Activated naive CD4-positive, alpha-beta T cell treated with anti-CD3 and anti-CD28 coated beads, Interleukin-2, amount 50 U/mL, for 24 hours (primary cell): ENCODE data around the gene NRL.
A peak's percentile ranks its signal among the peaks of the same experiment; 100 is the strongest.

Experiments
- H3K27ac Mint-ChIP-seq: one replicate; pipeline ENCODE4 v1.8.0; 2021; ENCODE audit warnings: mild to moderate bottlenecking, mixed read lengths
- H3K27me3 Mint-ChIP-seq: one replicate; pipeline ENCODE4 v1.8.0; 2021; ENCODE audit warnings: mixed read lengths
- H3K36me3 Mint-ChIP-seq: one replicate; pipeline ENCODE4 v1.8.0; 2021; ENCODE audit warnings: mixed read lengths
- H3K4me1 Mint-ChIP-seq: one replicate; pipeline ENCODE4 v1.8.0; 2021; ENCODE audit warnings: mixed read lengths
- H3K4me3 Mint-ChIP-seq: one replicate; pipeline ENCODE4 v1.8.0; 2021; ENCODE audit warnings: mild to moderate bottlenecking, mixed read lengths
- H3K9me3 Mint-ChIP-seq: one replicate; pipeline ENCODE4 v1.8.0; 2021; ENCODE audit warnings: mixed read lengths

Gene NRL

DNA sequence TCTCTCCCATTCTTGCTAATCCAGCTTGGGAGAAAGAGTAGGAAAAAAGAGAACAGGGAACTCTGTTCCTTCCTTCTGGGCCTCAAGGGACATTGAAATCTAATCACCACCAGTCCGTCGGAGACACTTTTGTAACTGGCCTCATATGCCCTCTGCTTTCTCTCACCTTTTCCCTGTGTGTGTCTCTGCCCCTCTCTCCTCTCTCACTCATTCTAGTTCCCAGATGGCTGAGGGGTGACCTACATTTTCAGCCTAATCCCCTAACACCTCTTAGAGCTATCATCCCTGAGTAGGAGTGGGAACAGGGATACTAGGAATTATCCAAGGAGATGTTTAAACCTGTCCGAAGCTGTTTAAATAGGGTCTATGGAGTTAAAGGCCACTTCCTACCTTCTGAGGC is 29.5 kb downstream of the NRL start:
- Mint-ChIP-seq H3K36me3 (no peaks in the 10 kb centered on the region), H3K27me3 (no peaks in the 10 kb centered on the region), H3K9me3 (no peaks in the 10 kb centered on the region), H3K27ac (no peak overlapping the region), H3K4me3 (no peak overlapping the region), H3K4me1 (peaks cover 20% of the 10 kb centered on the region)

DNA sequence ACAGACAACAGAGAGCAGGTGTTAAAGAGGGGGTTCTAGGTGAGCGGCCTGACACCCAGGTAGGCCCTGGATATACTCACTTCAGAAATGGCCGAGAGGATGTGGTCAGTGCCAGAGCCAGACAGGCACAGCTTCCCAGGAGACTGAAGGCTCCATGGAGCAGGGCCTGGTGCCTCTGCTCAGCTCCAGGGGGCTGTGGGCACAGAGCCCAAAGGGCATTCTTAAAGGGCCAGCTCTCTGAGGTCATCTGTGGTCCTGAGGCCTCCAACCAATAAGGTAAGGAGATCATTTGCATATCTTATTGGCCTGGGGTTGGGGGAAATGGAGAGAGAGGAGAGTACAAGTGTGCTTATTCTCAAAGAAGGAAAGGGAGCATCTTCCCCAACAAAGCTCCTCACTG is 30.3 kb downstream of the NRL start:
- Mint-ChIP-seq H3K27me3 (no peaks in the 10 kb centered on the region), H3K4me3 (no peak overlapping the region), H3K36me3 (no peaks in the 10 kb centered on the region), H3K9me3 (no peaks in the 10 kb centered on the region), H3K4me1 (peaks cover 19% of the 10 kb centered on the region), H3K27ac (no peak overlapping the region)

DNA sequence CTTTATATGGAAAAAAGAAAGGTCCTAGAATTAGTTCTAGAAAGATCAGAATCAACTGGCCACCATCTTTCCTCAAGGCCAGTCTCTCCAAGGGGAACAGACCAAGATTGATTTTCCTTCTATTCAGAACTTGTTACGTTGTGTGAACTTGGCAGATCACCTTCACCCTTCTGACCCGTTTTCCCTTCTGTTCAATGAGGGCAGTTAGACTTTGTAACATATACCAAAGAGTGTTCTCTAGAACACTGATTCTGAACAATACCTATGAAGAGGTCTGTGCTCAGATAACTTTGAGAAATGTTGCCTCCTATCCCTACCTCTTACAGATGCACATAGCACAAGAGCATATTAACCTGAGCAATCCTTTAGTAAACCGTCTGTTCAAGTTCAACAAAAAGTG is 31.3 kb downstream of the NRL start:
- no peaks in the 10 kb centered on the region for H3K36me3 Mint-ChIP-seq
- no peak overlapping the region for H3K4me3 Mint-ChIP-seq
- peaks cover 19% of the 10 kb centered on the region for H3K4me1 Mint-ChIP-seq
- H3K27ac Mint-ChIP-seq, result no peak overlapping the region
- no peaks in the 10 kb centered on the region for H3K9me3 Mint-ChIP-seq
- no peaks in the 10 kb centered on the region for H3K27me3 Mint-ChIP-seq

DNA sequence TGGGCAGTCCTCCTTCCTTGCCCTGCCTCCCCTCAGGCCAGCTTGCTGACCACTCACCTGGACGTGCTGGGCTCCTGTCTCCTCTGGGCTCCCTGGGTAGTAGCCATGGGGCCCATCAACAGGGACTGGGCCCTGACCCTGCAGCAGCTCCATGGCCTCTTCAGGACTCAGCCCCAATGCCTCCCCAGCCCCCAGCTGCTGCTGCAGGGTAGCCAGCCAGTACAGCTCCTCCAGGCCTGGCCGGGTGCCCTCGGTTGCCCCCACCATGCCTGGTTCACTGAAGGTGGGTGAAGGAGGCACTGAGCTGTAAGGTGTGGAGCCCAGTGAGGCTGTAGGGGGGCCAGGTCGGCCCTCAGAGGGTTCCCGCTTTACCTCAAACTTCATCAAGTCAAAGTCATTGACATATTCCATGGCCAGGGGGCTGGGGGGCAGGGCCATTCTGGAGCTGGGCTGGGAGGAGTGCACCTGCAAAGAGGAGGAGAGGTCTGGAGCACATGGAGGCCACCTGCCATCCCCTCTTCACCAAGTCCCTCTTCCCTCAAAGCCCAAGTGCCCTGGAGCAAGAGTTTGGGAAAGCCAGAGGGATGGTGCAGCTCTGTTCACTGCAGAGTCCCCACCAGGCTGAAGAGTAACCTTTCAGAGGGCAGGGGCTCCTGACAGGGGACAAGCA is 32.2 kb downstream of the NRL start:
- peak overlapping the region; percentile 83 for H3K4me3 Mint-ChIP-seq
- no peaks in the 10 kb centered on the region for H3K27me3 Mint-ChIP-seq
- no peaks in the 10 kb centered on the region for H3K36me3 Mint-ChIP-seq
- H3K9me3 Mint-ChIP-seq, result no peaks in the 10 kb centered on the region
- H3K27ac Mint-ChIP-seq, result peak overlapping the region; percentile 72
- peaks cover 19% of the 10 kb centered on the region for H3K4me1 Mint-ChIP-seq

DNA sequence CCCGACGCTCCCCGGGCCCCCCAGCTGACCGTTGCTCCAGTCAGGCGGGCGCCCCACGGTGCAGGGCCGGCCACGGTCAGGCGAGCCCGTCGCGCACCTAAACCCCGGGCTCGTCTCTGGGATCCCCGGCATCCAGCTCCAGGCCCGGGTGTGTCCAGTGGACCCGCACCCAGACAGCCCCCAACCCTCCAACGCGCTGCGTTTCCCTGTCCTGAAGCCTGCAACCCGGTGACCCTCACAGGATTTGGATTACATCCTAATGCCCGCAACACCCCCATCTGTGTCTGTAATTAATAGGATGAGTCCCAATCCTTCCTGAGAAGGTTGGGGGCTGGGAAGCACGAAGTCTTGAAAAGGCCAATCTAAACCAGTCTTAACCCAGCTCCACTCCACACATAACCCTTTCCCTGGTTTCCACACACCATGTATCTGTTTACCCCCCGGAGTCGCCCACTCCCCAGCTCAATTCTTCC is 33.0 kb downstream of the NRL start:
- Mint-ChIP-seq H3K27me3 (no peaks in the 10 kb centered on the region), H3K36me3 (no peaks in the 10 kb centered on the region), H3K4me3 (peak overlapping the region; percentile 83), H3K4me1 (peaks cover 19% of the 10 kb centered on the region), H3K27ac (peak overlapping the region; percentile 72), H3K9me3 (no peaks in the 10 kb centered on the region)

DNA sequence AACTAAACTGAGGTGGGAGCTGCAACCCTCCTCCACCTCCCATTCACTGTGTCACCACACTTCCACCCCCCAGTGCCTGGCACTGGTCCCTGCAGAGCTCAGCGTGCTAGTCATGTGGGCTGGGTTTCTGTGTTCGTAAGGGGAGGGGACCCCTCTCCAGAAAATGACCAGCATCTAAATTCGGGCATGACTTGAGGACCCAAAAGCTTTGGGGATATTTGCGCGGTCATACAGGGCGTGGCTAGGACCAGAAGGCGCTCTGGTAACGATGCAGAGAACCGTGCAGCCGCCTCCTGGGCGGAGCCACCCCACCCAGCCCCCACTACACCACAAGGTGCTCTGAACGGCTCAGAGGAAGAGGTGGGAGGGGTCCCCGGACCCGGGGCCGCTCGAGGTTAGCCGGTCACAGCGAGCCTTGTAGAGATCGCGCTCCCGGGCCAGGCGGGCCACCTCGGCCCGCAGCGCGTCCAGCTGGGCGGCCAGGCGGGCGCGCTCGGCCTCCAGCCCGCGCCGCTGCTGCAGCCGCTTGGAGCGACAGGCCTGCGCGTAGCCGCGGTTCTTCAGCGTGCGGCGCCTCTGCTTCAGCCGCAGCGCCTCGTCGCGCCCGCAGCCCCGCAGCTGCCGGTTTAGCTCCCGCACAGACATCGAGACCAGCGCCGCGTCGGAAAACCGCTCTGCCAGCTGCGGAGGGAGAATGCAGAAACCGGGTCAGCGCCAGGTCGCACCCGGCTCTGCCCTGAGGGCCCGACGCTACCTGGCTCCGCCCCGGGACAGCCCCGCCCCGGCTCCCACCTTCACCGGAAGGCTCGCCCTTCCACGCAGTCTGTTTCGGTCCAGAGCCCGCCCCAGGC is 33.6 kb downstream of the NRL start:
- H3K27ac Mint-ChIP-seq, result no peak overlapping the region

DNA sequence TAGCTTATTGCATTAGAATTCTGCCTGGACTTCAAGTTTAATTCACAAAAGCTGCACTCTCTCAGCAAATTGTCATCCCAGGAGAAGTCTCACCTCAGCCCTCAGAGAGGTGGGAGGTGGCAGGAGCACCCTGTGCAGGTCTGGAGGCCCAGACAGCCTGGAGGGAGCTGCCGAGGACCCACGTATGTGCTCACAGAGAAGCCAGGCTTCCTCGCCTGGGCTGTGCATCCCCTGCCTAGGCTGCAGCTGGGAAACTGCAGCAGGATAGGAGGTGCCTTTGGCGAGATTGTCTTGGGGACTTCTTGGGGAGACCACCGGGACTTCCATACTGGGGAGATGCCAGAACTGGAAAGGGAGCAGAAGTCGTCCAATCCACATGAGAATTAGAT is 34.6 kb downstream of the NRL start:
- Mint-ChIP-seq H3K27me3 (no peaks in the 10 kb centered on the region), H3K36me3 (no peaks in the 10 kb centered on the region), H3K9me3 (no peaks in the 10 kb centered on the region), H3K4me3 (no peak overlapping the region), H3K27ac (no peak overlapping the region), H3K4me1 (peaks cover 19% of the 10 kb centered on the region)

More for the DNA sequence above, 33.6 kb downstream of the NRL start:
- Mint-ChIP-seq H3K9me3 (no peaks in the 10 kb centered on the region), H3K4me1 (peaks cover 19% of the 10 kb centered on the region), H3K4me3 (peak overlapping the region; percentile 86), H3K36me3 (no peaks in the 10 kb centered on the region), H3K27me3 (no peaks in the 10 kb centered on the region)

DNA sequence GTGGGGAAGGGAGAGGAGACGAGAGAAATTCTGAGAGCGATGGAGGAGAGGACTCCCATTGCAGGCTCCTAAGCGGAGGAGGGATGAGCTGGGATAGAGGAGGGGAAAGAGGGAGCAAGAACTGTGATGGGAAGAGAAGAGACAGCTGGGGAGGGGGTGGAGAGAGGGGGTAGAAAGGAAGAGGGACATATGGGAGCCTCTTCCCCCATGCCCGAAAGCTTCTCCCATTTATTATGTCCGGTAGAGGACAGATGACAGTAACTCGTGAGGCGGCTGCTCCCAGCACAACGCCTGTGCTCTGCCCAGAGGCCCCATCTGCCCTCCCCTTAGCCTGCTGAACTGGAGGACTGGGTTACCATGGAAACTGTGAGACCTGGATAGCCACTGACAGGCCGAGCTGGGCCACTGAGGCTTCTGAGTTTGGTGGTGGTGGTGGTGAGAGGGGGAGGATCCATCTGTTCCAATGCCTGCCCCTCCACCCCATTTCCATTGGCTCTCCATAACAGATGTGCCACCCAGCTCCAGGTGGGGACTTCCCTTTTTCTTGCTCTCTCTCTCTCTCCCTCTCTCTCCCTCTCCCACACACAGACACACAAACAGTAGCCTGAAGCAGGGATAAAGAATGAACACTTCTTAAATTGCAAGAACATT is 35.1 kb downstream of the NRL start:
- Mint-ChIP-seq H3K27me3 (no peaks in the 10 kb centered on the region), H3K9me3 (no peaks in the 10 kb centered on the region), H3K36me3 (no peaks in the 10 kb centered on the region), H3K4me3 (no peak overlapping the region), H3K4me1 (peaks cover 19% of the 10 kb centered on the region), H3K27ac (no peak overlapping the region)

DNA sequence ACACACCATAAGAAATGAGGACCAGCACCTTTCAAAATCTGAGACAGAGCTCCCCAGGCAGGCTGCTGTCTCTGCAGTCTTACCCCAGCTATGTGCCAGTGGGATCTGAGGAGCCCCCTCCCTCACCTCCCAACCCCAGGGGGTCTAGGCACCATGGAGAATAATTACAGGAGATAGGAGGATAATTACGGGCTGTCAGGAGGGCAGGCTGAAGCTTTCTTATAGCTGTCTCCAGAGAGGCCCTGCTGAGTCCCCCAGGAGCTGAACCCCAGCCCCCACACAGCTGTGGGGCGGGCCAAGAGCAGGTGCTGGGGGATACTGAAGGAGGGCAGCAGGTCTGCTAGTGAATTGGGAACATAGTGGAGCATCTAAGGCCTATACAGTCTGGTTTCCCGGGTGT is 36.6 kb downstream of the NRL start:
- Mint-ChIP-seq H3K4me3 (no peak overlapping the region), H3K27ac (no peak overlapping the region), H3K9me3 (no peaks in the 10 kb centered on the region), H3K4me1 (peaks cover 19% of the 10 kb centered on the region), H3K36me3 (no peaks in the 10 kb centered on the region), H3K27me3 (no peaks in the 10 kb centered on the region)

DNA sequence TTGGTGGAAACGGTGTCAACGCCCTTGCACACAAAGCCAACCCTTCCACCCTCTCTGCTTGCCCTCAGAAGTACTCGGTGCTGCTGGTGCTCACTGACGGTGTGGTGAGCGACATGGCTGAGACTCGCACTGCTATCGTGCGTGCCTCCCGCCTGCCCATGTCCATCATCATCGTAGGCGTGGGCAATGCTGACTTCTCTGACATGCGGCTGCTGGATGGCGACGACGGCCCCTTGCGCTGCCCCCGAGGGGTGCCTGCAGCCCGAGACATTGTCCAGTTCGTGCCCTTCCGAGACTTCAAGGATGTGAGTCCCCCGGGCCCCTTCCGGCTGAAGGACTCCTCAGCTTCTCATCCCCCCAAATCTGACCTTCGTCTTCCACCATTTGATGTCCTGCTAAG is 37.7 kb downstream of the NRL start:
- Mint-ChIP-seq H3K9me3 (no peaks in the 10 kb centered on the region), H3K4me1 (peaks cover 16% of the 10 kb centered on the region), H3K4me3 (no peak overlapping the region), H3K27me3 (no peaks in the 10 kb centered on the region), H3K36me3 (no peaks in the 10 kb centered on the region), H3K27ac (peak overlapping the region; percentile 52)

DNA sequence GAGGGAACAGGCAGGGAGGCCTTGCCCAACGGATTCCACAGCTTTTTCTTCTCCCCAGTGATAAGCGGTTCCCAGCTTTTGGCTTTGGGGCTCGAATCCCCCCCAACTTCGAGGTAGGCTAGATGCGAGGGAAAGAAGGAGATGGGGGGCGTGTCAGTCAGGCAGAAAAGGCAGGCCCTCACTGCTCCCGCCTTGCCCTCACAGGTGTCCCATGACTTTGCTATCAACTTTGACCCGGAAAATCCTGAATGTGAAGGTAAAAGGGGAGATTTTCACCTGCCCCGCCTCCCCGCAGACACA is 38.5 kb downstream of the NRL start:
- H3K27me3 Mint-ChIP-seq, result no peaks in the 10 kb centered on the region
- H3K9me3 Mint-ChIP-seq, result no peaks in the 10 kb centered on the region
- H3K4me1 Mint-ChIP-seq, result peaks cover 13% of the 10 kb centered on the region
- H3K4me3 Mint-ChIP-seq, result no peak overlapping the region
- H3K36me3 Mint-ChIP-seq, result no peaks in the 10 kb centered on the region
- no peak overlapping the region for H3K27ac Mint-ChIP-seq

DNA sequence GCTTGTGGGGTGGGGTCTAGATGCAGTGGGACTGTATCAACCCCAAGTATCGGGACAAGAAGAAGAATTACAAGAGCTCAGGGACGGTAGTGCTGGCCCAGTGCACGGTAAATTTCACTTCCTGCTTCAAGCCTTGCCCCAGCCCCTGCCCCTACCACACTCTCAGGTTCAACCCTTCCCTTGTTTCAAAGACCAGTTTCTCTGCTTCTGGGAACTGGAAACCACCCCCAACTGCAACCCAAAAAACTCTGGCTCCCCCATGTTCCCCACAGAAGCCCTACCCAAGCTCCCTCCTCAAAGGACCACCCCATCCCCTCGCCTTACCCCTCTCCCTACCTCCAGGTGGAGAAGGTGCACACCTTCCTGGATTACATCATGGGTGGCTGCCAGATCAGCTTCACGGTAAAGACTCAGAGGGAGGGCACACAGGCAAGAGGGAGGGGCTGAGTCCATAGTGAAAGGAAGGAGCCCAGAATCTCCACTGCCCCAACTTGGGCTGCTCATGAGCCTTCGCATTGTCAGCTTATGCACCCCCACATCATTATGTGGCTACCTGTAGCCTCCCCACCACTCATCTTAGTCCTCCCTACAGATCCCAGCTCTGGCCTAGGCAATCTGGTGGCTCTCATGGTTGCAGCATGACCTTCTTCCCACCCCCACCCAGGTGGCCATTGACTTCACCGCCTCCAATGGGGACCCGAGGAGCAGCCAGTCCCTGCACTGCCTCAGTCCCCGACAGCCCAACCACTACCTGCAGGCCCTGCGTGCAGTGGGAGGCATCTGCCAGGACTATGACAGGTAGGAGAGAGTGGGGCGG is 39.1 kb downstream of the NRL start:
- Mint-ChIP-seq H3K36me3 (no peaks in the 10 kb centered on the region), H3K4me1 (peaks cover 15% of the 10 kb centered on the region), H3K27ac (no peak overlapping the region), H3K27me3 (no peaks in the 10 kb centered on the region), H3K9me3 (no peaks in the 10 kb centered on the region), H3K4me3 (no peak overlapping the region)

DNA sequence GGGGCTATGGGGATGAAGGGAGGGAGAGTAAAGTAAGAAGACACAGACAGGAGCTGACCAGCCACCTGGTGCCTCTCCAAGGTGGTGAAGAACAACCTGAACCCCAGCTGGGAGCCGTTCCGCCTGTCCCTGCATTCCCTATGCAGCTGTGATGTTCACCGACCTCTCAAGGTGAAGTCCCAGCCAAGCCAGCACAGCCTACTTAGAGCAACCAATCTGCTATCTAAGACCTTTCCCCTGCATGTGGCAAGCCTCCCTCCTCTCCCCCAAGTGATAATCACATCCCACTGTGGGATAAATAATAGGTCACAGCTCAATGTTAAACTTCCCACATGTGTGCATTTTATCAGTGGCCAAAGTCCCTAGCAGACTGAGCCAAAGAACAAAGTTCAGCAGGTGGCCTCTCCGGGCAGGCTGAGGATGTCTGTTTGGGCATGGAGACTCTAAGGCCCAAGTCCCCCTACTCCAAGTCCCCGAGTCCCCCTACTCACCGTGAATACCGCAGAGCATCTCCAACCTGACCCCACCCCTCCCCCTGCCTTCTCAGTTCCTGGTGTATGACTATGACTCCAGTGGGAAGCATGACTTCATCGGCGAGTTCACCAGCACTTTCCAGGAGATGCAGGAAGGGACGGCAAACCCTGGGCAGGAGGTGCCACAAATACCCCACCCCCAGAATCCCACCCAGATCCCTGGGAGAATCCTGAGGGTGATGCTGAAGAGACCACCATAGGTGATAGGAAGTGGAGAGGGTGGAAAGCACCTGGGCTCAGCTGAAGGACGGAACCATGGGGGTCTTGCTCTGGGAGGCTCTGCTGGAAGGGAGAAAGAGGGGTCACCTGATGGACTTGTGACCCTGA is 39.9 kb downstream of the NRL start:
- no peaks in the 10 kb centered on the region for H3K9me3 Mint-ChIP-seq
- no peak overlapping the region for H3K27ac Mint-ChIP-seq
- H3K4me3 Mint-ChIP-seq, result no peak overlapping the region
- no peaks in the 10 kb centered on the region for H3K36me3 Mint-ChIP-seq
- H3K4me1 Mint-ChIP-seq, result peaks cover 7% of the 10 kb centered on the region
- H3K27me3 Mint-ChIP-seq, result no peaks in the 10 kb centered on the region

DNA sequence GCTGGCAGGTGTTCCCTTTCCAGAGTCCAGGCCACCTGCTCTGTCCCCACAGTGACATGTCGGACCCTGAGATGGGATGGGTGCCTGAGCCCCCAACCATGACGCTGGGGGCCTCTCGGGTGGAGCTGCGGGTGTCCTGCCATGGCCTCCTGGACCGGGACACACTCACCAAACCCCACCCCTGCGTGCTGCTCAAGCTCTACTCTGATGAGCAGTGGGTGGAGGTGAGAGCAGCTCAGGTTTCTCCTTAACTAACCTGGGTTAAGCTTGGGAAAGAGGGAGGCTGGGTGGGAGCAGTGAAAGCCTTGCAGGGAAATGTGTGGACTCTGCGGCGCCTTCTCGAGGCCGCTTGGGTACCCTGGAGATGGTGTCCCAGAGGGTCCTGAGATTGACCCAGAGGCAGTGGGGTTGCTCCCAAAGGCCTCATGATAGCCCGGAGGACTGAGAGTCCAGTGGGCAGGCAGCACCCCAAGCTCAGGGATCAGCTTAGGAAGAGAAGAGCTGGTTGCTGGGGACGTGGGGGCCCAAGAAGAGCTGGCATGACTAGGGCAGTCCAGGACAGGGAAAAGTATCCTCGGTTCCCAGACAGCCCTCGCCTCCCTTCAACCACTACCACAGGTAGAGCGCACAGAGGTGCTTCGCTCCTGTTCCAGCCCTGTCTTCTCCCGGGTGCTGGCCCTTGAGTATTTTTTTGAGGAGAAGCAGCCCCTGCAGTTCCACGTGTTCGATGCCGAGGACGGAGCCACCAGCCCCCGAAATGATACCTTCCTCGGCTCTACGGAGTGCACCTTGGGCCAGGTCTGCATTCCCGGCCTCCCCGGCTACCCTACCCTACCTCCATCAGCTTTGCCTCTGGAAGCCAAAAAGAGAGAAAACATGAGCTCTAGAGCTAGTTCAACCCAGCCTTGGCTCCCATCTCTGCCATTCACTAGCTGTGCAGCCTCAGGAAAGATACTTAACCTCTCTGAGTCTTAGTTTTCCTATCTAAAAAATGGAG is 41.6 kb downstream of the NRL start:
- Mint-ChIP-seq H3K27me3 (no peaks in the 10 kb centered on the region), H3K4me1 (peaks cover 6% of the 10 kb centered on the region), H3K9me3 (no peaks in the 10 kb centered on the region), H3K27ac (no peak overlapping the region), H3K36me3 (no peaks in the 10 kb centered on the region), H3K4me3 (no peak overlapping the region)
